GM12872 (cell line): ENCODE data around the gene EED.

Source experiments
- CTCF ChIP-seq: IDR thresholded peaks from 3 replicates; pipeline ENCODE4 v1.5.1; 2011; ENCODE audit warnings: low read depth, mild to moderate bottlenecking, low read length, moderate library complexity; ENCODE audit not compliant: insufficient read depth

Gene EED

GRCh38 chr11:86201371-86201884 is 43.1 kb upstream of the EED start:
- TF ChIP-seq CTCF: no peak

DNA sequence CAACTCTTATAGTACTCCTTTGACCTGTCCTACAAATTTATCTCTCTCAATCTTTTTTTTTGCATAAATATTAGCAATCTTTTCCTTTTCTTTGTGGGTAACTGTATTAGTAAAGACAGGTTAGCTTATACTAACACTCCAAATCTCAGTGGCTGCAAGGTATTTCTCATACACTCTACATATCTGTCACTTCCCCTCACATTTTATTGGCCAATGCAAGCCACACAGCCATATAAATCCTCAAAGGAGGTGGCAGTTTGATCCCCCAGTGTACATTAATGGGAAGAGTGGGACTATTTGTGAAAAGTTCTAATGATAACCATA is 42.6 kb upstream of the EED start:
- TF ChIP-seq CTCF: no peak

GRCh38 chr11:86204356-86204755 is 40.2 kb upstream of the EED start:
- no peak for TF ChIP-seq CTCF

DNA sequence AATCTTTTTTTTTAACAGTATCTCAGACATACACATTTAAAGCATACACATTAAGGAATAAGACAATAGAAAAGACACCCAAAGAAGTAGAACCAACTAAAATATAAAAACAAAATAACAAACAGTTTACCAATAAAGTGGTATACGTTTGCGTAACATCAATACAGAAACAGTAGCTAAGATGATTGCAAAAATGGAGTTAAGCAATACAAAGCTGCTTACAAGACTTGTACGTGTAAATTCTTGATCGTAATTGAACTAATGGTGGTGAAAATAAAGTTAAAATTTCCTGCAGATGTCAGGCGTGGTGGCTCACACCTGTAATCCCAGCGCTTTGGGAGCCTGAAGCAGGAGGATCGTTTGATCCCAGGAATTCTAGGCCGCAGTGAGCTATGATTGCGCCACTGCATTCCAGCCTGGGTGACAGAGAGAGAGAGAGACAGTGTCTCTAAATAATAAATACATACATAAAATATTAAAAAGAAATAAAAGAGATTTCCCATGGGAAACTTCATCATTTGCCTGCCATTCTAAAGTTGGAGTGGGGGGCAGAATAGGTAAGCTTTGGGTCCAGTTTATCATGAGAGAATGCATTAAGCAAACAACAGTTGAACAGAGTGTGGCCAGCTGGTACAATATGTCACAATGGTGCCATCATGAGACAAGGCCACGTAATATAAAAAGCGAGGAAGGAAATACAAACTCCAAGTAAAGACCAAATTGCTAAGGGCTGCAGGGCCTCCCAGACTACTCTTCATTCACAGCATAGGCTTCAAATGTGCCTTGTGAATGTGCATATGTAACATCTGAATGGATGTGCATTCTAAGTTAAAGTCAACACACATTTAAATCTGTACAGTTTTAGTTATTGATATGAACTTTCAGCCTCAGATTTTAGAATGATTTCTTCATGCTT is 38.9 kb upstream of the EED start:
- TF ChIP-seq CTCF: no peak

DNA sequence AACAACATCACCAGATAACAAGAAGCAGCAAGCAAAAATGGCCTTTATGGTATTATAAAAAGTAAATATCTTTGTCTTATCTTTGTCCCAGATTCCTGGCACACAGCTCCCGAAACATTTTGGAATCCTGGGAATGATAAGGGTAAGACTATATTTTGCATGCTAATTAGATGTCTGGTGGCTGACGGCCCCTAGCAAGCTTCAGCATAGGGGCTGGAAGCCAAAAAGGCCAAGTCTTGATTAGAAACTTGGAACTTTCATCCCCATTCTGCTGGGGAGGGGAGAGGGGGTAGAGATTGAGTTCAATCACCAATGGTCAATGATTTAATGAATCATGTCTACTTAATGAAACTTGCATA is 38.2 kb upstream of the EED start:
- no peak for TF ChIP-seq CTCF

DNA sequence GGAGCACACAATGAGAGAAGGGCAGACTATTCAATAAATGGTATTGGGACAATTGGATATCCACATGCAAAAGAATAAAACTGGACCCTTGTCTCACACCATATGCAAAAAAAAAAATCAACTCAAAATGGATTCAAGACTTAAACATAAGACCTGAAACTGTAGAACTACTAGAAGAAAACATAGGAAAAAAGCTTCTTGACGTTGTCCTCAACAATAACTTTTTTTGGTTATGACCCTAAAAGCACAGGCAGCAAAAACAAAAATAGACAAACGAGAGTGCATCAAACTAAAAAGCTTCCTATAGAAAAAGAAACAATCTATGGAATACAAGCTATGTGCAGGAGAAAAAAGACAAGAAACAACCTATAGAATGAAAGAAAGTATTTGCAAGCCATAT is 37.1 kb upstream of the EED start:
- no peak for TF ChIP-seq CTCF

DNA sequence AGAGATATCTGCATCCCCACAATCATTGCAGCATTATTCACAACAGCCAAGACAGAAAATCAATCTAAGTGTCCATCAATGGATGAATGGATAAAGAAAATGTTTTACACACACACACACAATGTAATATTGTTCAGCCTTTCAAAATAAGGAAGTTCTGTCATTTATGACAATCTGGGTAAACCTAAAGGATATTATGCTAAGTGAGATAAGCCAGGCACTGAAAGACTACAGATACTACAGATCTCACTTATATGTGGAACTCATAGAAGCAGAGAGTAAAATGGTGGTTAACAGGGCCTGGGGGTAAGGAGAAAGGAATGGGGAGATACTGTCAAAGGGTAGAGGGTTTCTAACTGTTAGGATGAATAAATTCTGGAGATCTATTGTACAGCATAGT is 36.0 kb upstream of the EED start:
- TF ChIP-seq CTCF: no peak
